Activated CD8-positive, alpha-beta memory T cell treated with anti-CD3 and anti-CD28 coated beads, Interleukin-2, amount 50 U/mL, for 48 hours (primary cell): ENCODE data around the gene ZNF277.

Source experiments
- DNase-seq: peaks from one replicate; pipeline ENCODE4 v3.0.0-alpha.2; 2020

Gene ZNF277

DNA sequence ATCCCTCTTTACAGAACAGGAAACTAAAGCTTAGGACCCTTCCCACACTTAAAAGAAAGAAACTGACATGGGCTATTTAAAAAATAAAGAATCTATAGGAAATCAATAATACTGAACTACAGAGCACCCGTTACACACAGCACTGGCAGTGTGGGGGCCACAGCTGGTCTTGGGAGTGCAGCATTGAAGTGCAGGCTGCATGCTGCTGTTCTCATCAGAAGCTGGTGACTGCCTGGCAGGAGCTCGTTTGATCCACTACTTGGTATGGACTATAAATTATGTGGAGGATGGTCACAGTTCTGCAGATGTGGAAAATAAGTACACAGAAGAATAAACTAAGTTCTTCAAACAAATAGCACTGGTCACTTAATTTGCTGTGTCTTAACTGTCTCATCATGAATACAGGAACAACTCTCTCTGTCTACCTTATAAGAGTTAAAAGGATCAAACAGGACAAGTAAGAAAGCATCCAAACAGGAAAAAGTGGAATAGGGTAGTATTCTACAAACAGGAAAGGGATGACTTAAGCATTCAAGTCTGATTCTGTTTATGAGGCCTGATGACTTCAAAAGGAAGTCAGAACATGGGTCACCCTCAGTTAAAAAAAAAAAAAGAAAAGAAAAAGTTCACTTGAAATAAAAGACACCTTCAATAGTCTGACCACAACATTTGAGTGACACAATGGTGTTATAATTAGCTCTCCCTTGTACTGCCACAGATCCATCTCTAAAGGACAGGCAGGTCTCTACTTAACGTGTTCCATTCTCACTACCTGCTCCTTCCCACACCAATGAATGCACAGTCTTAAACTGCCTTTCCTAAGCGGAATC, 21.3 kb upstream of the ZNF277 start:
- no peak for DNase-seq

DNA sequence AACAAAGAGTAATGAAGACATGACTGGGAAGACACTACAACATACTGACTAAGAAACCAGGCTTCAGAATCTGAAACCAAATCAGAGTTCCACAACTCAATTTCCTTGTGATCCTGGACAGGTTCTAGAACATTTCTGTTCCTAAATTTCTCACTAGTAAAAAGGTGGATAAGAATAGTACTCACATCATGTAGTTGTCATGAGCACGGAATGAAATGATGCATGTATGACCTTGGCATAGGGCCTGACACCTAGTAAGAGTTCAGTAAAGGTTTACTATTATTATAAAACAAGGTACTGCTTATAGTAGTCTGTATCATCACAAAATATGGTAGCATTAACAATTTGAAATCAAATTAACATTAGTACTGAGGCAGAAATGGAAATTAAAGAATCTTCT, 20.2 kb upstream of the ZNF277 start:
- DNase-seq, result no peak

DNA sequence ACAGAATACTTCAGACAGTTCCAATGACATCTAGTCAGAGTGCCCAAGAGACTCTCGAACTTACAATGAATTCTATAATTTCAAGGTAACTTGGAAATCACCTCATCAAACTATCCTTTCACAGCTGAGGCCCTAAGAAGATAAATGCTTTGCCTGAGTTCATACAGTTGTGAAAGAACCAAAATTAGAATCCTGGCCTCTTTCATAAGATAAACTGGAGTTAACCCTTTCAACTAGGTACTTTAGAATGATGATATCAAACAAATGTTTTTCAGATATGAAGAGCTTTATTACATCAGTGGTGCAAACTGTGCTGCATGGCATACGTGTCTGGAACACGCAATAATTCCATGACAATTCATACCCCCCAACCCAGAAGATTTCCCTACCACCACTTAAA, 18.2 kb upstream of the ZNF277 start:
- no peak for DNase-seq

GRCh38 chr7:112189691-112190090, 16.8 kb upstream of the ZNF277 start:
- no peak for DNase-seq

DNA sequence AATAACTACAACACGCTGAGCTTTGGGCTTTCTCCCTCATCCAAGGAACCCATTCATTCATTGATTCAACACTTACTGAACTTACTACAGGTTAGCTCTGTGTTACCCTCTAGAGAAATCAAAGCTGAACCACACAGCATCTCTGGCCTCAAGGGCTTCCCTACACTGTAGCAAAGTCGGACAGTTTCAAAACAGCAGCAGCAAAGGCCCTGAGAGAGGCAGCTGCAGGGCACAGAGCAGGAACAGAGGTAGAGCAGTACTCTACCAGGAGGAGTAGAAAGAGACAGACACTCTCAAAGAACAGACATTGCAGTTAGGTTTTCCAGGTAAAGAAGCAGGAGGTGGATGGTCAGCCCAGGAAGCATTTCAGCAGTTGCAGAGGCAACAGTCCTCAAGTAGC, 16.4 kb upstream of the ZNF277 start:
- no peak for DNase-seq

GRCh38 chr7:112192236-112193154, 14.0 kb upstream of the ZNF277 start:
- no peak for DNase-seq

- DNase-seq, result no peak
Measured at GRCh38 chr7:112193915-112194502, 12.5 kb upstream of the ZNF277 start.

GRCh38 chr7:112195717-112196116, 10.8 kb upstream of the ZNF277 start:
- no peak for DNase-seq

GRCh38 chr7:112197322-112197721, 9.2 kb upstream of the ZNF277 start:
- DNase-seq, result no peak

GRCh38 chr7:112199035-112199655, 7.3 kb upstream of the ZNF277 start:
- no peak for DNase-seq

- DNase-seq, result no peak
Measured at GRCh38 chr7:112199672-112200071, 6.8 kb upstream of the ZNF277 start.

DNA sequence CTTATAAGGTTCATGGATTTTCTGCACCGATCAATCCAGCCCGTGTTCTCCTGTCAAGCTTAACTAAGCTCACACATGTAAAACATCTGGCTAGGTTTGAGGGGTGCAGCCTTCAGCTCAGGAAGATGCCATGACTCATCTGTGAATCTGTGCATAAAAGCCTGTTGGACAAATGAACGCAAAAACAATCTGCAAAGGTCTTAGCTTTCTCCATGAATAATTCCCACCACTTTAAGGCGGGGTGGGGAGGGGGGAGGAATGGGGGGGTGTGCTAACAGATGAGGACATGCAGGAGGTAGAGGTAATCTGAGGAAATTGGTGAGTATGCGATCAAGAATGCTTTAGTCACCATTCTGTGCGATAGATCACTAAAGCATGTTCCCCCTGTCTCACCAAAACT, 5.1 kb upstream of the ZNF277 start:
- DNase-seq, result no peak

- DNase-seq, result no peak
Measured at GRCh38 chr7:112201839-112202238, 4.7 kb upstream of the ZNF277 start.

DNA sequence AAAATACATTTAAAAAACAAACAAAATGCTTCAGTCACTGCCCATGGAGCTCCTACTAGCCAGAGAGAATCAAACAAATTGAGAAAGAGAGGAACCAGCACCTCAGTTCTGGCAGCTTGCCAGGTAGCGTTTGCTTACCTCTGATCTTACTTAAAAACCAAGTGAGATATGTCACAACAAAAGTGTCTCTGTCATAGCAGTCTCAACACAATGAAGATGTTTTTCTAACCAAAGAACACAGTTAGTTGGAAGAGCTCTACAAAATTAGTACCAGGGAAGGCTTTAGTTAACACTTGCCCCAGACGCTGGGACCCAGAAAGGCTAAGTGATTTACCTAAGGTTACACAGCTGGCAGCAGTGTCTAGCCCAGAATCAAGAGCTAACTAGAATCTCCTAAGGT, 3.7 kb upstream of the ZNF277 start:
- no peak for DNase-seq

DNA sequence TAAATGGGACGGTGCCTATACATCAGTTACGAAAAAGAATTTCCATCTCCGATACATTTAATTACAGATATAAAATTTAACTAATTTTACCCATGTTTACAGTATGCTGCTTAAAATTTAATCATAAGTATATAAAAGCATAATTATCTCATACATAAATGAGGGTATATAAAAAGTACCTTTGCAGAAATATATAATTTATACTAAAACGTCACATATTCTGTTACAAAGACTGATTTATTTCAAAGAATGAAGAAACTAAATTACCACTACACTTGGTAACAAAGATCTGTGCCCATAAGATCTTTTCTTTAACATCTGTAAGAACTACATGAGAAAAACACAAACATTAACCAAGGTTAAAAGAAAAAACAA, 3.1 kb upstream of the ZNF277 start:
- no peak for DNase-seq

DNA sequence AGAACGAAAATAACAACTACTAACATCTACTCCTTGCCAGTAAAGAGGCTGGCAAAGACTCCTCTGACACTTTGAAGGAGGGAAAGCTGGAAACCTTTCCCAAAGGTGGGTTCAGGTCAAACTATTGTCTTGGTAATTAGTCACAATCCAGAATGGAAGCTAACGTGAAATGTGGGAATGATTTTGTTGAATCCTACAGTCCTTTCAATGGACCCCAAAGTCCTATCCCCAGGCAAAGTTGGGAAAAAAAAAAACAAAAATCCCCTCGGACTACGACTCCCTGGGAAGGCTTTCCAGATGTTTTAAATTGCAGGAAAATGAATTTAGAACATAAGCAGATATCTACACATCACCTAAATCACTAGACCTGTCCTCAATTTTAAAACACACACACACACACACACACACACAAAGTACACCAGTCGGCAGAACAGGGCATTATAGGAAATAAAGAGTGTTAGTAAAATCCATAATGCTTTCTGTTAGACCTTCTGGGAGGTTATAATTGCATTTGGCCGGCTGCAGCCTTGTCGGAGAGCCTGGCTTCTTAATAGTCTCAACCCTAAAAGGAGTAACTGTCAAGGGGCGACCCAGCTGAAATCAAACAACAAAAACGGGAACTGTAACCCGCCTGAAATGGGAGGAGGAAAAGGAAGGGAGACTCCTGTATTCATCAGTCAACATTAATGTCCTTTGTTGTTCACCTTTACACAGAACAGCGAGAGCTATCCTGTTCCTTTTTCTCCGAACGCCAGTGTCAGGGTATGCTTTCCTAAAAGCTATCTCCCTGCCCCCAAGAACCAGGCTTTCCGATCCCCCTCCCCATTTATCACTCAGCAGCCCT, 1.8 kb upstream of the ZNF277 start:
- no peak for DNase-seq

DNA sequence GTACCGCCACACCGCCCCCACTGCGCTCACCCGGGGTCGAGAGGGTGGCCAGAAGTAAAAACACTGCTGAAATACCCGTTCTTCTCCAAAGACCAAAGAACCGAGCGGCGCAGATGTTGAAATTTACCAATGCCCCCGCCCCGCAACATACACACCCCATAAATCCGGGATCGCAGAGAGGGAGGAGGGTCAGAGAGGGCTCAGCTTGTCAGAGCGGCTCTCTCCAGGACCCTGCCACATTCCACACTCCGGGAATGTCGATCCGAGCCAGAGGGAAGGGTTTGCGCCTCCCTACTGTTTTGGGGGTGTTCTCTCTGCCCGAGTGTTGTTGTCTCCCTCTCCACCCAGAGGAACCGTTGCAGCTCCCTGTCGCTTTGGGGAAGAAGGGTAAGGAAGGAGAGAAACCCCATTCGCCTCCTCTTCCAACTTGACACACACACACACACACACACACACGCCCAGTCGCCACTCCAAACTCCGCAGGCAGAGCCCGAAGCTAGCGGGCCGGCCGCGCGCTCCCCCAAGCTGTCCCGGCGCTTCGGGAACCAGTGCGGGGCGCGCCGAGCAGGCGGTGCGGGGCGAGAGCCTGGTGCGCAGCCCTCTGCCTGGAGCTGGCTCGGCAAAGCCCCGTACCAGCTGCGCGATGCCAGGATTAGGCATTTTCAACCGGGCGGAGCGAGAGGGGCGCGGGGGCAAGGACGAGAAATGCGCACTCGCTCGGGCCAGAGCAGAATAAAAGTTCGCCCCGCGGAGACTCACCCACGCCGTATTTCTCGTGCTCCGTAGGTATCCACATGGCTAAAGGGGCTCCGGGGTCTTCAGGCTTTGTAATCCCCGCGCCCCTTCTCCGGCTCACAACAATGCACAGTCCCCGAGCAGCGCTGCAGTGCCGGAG, 905 bp upstream of the ZNF277 start:
- DNase-seq, result peak; percentile 67

DNA sequence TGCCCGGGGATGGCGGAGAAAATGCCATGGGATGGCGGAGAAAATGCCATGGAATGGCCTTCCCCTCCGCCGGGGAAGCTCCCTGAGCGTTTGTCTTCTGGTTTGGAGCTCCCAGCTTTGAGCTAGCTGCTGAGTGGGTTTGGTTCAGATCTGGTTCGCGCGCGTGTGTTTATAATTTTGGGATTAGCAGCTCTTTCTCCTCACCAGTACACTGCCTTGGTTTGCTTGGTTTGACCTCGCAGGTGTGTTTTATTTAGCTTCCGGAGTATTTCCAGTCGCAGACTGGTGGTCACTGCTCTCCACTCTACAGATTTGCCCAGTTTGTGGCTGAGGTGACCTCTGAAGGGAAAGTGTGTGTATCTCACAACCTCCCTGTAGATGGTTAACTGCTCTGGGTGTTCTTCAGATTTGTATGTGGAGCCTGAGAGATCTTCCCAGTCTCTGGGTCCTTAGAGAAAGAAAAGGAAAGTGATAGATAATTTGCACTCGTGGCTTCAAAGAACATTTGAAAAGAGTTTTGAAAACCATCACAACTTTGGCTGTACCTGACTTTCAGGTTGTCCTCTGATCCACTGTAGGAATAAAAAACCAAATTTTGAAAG, 597 bp downstream of the ZNF277 start:
- no peak for DNase-seq

GRCh38 chr7:112207765-112208164, 1.3 kb downstream of the ZNF277 start:
- DNase-seq, result no peak

- DNase-seq, result no peak
Measured at GRCh38 chr7:112211348-112211907, 4.9 kb downstream of the ZNF277 start.
